Measurements from ENCODE around the gene CAD. TPM values are rescaled to one million over a fixed set of nuclear protein-coding genes. Genes with fewer than 3 reads are reported as not detected.

Gene CAD
- total RNA-seq, 4 donors from 2014 or later = 21.2 to 42.9 (median 36.7) TPM

DNA sequence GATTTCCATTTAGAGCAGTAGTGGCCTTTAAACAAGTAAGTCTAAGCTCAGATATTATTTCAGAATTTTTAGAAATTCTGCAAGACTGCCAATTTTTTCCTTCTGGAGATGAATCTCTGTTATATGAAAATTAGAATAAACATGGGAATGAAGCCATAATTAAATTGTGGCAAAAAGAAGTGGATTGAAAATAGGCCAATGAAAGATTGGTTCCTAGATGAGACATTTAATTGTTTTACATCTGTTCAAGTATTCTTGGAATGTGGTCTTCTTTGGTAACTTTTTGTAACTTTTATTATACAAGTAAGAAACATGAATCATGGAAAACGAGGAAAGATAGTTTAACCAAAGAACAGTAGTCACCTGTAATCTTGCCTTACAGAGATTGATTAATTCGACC, 10.3 kb downstream of the CAD start:
- Histone ChIP-seq H3K36me3 (peaks cover 0 to 90% (median 0%) of the 10 kb centered on the region in 3 donors), H3K4me1 (no peaks in the 10 kb centered on the region), H3K9me3 (no peaks in the 10 kb centered on the region), H3K27ac (no peak overlapping the region), H3K4me3 (no peak overlapping the region), H3K27me3 (no peaks in the 10 kb centered on the region)
- TF ChIP-seq POLR2A (IDR thresholded peaks at IDR 0.05) = no peak
- TF ChIP-seq, protein P1, sequence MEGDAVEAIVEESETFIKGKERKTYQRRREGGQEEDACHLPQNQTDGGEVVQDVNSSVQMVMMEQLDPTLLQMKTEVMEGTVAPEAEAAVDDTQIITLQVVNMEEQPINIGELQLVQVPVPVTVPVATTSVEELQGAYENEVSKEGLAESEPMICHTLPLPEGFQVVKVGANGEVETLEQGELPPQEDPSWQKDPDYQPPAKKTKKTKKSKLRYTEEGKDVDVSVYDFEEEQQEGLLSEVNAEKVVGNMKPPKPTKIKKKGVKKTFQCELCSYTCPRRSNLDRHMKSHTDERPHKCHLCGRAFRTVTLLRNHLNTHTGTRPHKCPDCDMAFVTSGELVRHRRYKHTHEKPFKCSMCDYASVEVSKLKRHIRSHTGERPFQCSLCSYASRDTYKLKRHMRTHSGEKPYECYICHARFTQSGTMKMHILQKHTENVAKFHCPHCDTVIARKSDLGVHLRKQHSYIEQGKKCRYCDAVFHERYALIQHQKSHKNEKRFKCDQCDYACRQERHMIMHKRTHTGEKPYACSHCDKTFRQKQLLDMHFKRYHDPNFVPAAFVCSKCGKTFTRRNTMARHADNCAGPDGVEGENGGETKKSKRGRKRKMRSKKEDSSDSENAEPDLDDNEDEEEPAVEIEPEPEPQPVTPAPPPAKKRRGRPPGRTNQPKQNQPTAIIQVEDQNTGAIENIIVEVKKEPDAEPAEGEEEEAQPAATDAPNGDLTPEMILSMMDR (IDR thresholded peaks at IDR 0.05) = no peak
- DNase-seq = no peak

DNA sequence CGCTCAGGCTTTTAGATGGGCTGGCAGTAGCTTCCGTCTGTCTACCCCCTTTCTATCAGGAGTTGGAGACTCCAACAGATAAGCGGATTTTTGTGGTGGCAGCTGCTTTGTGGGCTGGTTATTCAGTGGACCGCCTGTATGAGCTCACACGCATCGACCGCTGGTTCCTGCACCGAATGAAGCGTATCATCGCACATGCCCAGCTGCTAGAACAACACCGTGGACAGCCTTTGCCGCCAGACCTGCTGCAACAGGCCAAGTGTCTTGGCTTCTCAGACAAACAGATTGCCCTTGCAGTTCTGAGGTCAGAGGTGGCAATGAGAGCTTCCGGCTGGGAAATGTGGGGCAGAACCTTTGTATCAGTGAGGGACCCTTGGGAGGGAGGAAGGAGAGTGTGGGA, 14.8 kb downstream of the CAD start:
- Histone ChIP-seq H3K4me1 (no peaks in the 10 kb centered on the region), H3K9me3 (no peaks in the 10 kb centered on the region), H3K27ac (no peak overlapping the region), H3K27me3 (no peaks in the 10 kb centered on the region), H3K36me3 (peaks cover 0 to 92% (median 0%) of the 10 kb centered on the region in 3 donors), H3K4me3 (no peak overlapping the region)
- TF ChIP-seq, protein P1 (IDR thresholded peaks at IDR 0.05) = no peak
- TF ChIP-seq POLR2A (IDR thresholded peaks at IDR 0.05) = no peak
- no peak for DNase-seq

DNA sequence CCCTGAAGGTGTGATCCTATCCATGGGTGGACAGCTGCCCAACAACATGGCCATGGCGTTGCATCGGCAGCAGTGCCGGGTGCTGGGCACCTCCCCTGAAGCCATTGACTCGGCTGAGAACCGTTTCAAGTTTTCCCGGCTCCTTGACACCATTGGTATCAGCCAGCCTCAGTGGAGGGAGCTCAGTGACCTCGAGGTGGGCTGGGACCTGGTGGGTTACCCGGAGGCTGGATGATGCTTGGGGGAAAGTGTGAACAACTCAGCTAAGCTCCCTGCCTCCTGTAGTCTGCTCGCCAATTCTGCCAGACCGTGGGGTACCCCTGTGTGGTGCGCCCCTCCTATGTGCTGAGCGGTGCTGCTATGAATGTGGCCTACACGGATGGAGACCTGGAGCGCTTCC, 16.2 kb downstream of the CAD start:
- no peaks in the 10 kb centered on the region for H3K9me3 ChIP-seq
- TF ChIP-seq POLR2A (IDR thresholded peaks at IDR 0.05) = no peak
- TF ChIP-seq, protein P1 (IDR thresholded peaks at IDR 0.05) = no peak
- no peak for DNase-seq
- no peak overlapping the region for H3K27ac ChIP-seq
- no peak overlapping the region for H3K4me3 ChIP-seq
- peaks cover 0 to 92% (median 0%) of the 10 kb centered on the region in 3 donors for H3K36me3 ChIP-seq
- no peaks in the 10 kb centered on the region for H3K4me1 ChIP-seq
- no peaks in the 10 kb centered on the region for H3K27me3 ChIP-seq

DNA sequence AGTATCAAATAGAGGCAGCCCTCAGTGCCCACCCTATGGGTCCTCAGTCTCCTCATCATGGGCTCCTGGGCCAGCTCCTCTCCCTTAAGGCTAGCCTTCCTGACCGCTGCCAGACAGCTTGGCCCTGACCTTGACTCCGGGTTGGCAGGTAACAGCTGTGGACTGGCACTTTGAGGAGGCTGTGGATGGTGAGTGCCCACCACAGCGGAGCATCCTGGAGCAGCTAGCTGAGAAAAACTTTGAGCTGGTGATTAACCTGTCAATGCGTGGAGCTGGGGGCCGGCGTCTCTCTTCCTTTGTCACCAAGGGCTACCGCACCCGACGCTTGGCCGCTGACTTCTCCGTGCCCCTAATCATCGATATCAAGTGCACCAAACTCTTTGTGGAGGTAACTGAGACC, 19.0 kb downstream of the CAD start:
- H3K36me3 ChIP-seq = peaks cover 0 to 99% (median 0%) of the 10 kb centered on the region in 3 donors
- no peak for DNase-seq
- no peaks in the 10 kb centered on the region for H3K27me3 ChIP-seq
- H3K9me3 ChIP-seq = no peaks in the 10 kb centered on the region
- no peak overlapping the region for H3K27ac ChIP-seq
- H3K4me3 ChIP-seq = no peak overlapping the region
- H3K4me1 ChIP-seq = no peaks in the 10 kb centered on the region
- no peak for TF ChIP-seq POLR2A (IDR thresholded peaks at IDR 0.05)
- TF ChIP-seq, protein P1 (IDR thresholded peaks at IDR 0.05) = no peak

DNA sequence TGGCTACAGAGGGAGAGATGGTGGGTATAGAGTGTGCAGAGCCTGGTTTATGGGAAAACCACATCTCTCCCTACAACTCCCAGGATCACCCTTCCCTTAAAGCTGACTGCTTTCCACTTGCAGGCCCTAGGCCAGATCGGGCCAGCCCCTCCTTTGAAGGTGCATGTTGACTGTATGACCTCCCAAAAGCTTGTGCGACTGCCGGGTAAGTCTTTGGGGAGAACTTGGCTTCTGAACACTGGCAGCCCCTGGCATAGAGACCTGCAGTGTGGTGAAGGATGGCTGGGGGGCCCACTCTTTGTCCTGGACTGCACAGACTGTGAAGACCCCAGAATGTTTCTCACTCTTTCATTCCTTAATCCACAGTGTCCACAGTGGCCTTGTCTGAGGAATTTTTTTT, 19.5 kb downstream of the CAD start:
- Histone ChIP-seq H3K4me3 (no peak overlapping the region), H3K4me1 (no peaks in the 10 kb centered on the region), H3K27me3 (no peaks in the 10 kb centered on the region), H3K36me3 (peaks cover 0 to 100% (median 0%) of the 10 kb centered on the region in 3 donors), H3K27ac (no peak overlapping the region), H3K9me3 (no peaks in the 10 kb centered on the region)
- no peak for DNase-seq
- TF ChIP-seq, protein P1 (IDR thresholded peaks at IDR 0.05) = no peak
- no peak for TF ChIP-seq POLR2A (IDR thresholded peaks at IDR 0.05)

Measured in Peyer's patch (tissue), 4 donors.